ENCODE results near the gene SLC12A9.

The SLC12A9 gene

GRCh38 chr7:100885440-100886141 lies 33.1 kb downstream of the SLC12A9 start:
- DNase-seq: no peak

GRCh38 chr7:100886142-100886935 lies 33.8 kb downstream of the SLC12A9 start:
- no peak for DNase-seq

GRCh38 chr7:100886936-100887515 lies 34.5 kb downstream of the SLC12A9 start:
- no peak for DNase-seq

- no peak for DNase-seq
These were observed 35.2 kb downstream of the SLC12A9 start for GRCh38 chr7:100887516-100888290.

- no peak for DNase-seq
These were observed 35.9 kb downstream of the SLC12A9 start for GRCh38 chr7:100888291-100888987.

- peak; percentile 70 for DNase-seq
These were observed 36.7 kb downstream of the SLC12A9 start, which contains the start of gene UFSP1 for GRCh38 chr7:100888988-100889750. Gene UFSP1 (minus strand): TSS chr7:100889715. CDS start chr7:100889271, 444 bp downstream.

- DNase-seq: no peak
These were observed 38.4 kb downstream of the SLC12A9 start for GRCh38 chr7:100890653-100891567.

GRCh38 chr7:100891568-100892247 lies 39.2 kb downstream of the SLC12A9 start:
- no peak for DNase-seq

GRCh38 chr7:100892364-100893317 lies 40.1 kb downstream of the SLC12A9 start:
- no peak for DNase-seq

- DNase-seq: no peak
These were observed 40.9 kb downstream of the SLC12A9 start for GRCh38 chr7:100893318-100893895.

- DNase-seq: no peak
These were observed 41.6 kb downstream of the SLC12A9 start for GRCh38 chr7:100893910-100894721.

GRCh38 chr7:100894860-100895700 lies 42.6 kb downstream of the SLC12A9 start:
- DNase-seq: no peak

- no peak for DNase-seq
These were observed 43.1 kb downstream of the SLC12A9 start, which contains the start of gene ACHE for GRCh38 chr7:100895701-100895955. Gene ACHE (minus strand): TSS chr7:100895888. CDS start chr7:100894232, 1,656 bp downstream.

- DNase-seq: no peak
These were observed 43.6 kb downstream of the SLC12A9 start for GRCh38 chr7:100895956-100896731.

- DNase-seq: no peak
These were observed 44.5 kb downstream of the SLC12A9 start for GRCh38 chr7:100896732-100897608.
